Measurements from ENCODE around the gene MARS1.

The MARS1 gene

GRCh38 chr12:57458665-57459054 is 29.2 kb upstream of the MARS1 start:
- no peak for DNase-seq (ENCODE audit: low read depth in 3 of 3)

- DNase-seq (ENCODE audit: low read depth in 3 of 3) = peak; percentile 77 to 89 (median 86)
These were observed 28.7 kb upstream of the MARS1 start for GRCh38 chr12:57459055-57459749.

GRCh38 chr12:57459750-57460467 is 28.0 kb upstream of the MARS1 start, which contains the start of gene GLI1:
TSS of gene GLI1 (plus strand) at chr12:57459785. CDS start at chr12:57463692, 3,907 bp downstream.
- no peak for DNase-seq (ENCODE audit: low read depth in 3 of 3)

- DNase-seq (ENCODE audit: low read depth in 3 of 3) = no peak
These were observed 27.4 kb upstream of the MARS1 start for GRCh38 chr12:57460468-57460784.

GRCh38 chr12:57460841-57461275 is 27.0 kb upstream of the MARS1 start:
- no peak for DNase-seq (ENCODE audit: low read depth in 3 of 3)

GRCh38 chr12:57461276-57461916 is 26.5 kb upstream of the MARS1 start:
- no peak for DNase-seq (ENCODE audit: low read depth in 3 of 3)

GRCh38 chr12:57461917-57462250 is 26.0 kb upstream of the MARS1 start:
- no peak for DNase-seq (ENCODE audit: low read depth in 3 of 3)

GRCh38 chr12:57462251-57462911 is 25.5 kb upstream of the MARS1 start:
- DNase-seq (ENCODE audit: low read depth in 3 of 3) = peak; percentile 75 to 84 (median 80)

- no peak for DNase-seq (ENCODE audit: low read depth in 3 of 3)
These were observed 25.0 kb upstream of the MARS1 start for GRCh38 chr12:57462912-57463253.

- no peak for DNase-seq (ENCODE audit: low read depth in 3 of 3)
These were observed 23.3 kb upstream of the MARS1 start for GRCh38 chr12:57464569-57464968.

- no peak for DNase-seq (ENCODE audit: low read depth in 3 of 3)
These were observed 22.7 kb upstream of the MARS1 start for GRCh38 chr12:57465030-57465746.

GRCh38 chr12:57465747-57466505 is 21.9 kb upstream of the MARS1 start:
- DNase-seq (ENCODE audit: low read depth in 3 of 3) = no peak

- no peak for DNase-seq (ENCODE audit: low read depth in 3 of 3)
These were observed 20.5 kb upstream of the MARS1 start for GRCh38 chr12:57467212-57467874.

GRCh38 chr12:57467915-57468314 is 20.0 kb upstream of the MARS1 start:
- no peak for DNase-seq (ENCODE audit: low read depth in 3 of 3)

GRCh38 chr12:57469296-57470164 is 18.3 kb upstream of the MARS1 start:
- DNase-seq (ENCODE audit: low read depth in 3 of 3) = no peak

GRCh38 chr12:57470286-57470969 is 17.4 kb upstream of the MARS1 start:
- no peak for DNase-seq (ENCODE audit: low read depth in 3 of 3)

- DNase-seq (ENCODE audit: low read depth in 3 of 3) = no peak
These were observed 16.8 kb upstream of the MARS1 start for GRCh38 chr12:57470970-57471656.

GRCh38 chr12:57471661-57472060 is 16.2 kb upstream of the MARS1 start:
- no peak for DNase-seq (ENCODE audit: low read depth in 3 of 3)
